GM18861 (cell line): ENCODE data around the gene POLN.

Source experiments
- ATAC-seq: cut with Tn5 transposase; IDR thresholded peaks from one replicate; pipeline ENCODE4 v1.9.1; 2021; ENCODE audit not compliant: unreplicated experiment

Gene POLN

DNA sequence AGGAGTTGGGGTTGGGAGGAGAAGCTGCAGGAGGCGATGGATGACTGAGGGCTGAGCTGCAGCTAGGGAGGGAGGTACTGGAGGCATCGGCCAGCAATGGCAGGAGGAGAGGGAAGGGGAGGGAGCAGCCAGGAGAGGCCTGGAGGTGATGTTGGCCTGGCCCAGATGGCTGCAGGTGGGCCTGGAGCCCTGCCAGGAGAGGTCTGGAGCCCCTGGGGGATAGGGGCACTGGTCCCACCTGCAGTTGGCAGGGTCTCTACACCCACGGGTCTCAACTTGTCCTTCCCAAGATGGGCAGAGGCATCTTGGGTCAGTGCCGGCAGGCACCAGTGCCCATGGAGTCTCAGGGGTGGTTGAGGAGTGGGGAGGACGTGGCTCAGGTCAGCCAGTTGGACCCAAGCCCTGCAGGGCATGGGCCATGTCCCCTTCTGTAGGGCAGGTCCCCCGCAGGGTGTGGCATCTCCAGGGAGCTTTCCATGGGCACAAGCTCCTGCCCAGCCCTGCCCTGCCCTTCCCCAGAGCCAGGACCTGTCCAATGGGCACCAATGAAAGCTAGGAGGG is 22.6 kb upstream of the POLN start:
- no peak for ATAC-seq

GRCh38 chr4:2263926-2264321 is 22.0 kb upstream of the POLN start:
- ATAC-seq, result no peak

- no peak for ATAC-seq
Measured at GRCh38 chr4:2262944-2263250, 21.0 kb upstream of the POLN start.

DNA sequence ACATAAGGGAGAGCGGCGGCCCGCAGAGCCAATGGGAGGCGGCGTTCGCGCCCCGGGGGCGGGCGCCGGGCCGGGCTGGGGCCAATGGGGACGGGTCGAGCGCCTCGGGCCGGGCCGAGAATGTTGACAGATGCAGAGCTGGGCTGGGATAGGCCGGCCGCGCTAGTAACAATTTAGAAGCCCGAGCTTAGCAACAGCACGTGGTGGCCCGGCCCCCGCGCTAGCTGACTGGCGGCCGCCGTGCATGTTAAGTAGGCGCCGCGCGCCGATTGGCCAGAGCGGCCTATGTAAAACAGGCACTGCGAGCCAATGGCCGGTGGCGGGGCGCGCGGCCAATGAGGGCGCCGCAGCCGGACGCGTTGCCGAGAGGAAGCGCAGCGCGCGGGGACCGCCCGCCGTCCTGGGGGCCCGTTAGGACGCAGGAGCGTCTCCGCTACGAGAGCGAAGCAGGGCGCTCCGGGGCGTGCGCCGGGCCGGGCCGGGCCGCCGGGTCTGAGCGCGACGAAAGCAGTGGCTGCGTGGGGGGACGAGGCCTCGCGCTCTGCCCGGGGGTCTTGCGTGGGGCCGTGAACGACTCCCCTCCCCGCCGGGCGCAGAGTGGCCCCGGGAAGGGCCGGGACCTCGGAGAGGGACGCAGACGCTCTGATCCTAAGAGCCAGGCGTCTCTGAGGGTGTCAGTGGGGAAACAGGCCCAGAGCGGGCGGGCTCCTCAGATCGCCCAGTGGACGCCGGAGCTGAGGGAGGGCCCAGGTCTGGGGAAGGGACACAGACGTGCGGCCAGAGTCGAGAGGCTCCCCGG is 20.4 kb upstream of the POLN start:
- peak; percentile 88 for ATAC-seq

DNA sequence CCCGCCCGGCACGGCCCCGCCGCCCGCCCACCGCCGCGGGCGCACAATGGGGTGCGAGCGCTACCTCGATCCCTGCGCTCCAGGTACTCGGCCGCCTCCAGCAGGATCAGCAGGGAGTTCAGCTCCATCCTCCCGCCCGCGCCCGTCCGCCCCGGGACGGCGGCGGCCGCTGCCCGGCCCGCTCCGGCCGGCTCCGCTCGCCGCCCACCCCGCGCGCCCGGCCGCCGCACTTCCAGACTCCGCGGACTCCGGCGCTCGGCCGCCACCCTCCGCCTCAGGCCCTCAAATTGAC is 19.9 kb upstream of the POLN start, which contains the start of gene MXD4:
MXD4 (minus strand) TSS at position 257 of the 292 bp plus-strand sequence; CDS start at position 128, 129 bp downstream.
- no peak for ATAC-seq

GRCh38 chr4:2261110-2261852 is 19.4 kb upstream of the POLN start:
- no peak for ATAC-seq

DNA sequence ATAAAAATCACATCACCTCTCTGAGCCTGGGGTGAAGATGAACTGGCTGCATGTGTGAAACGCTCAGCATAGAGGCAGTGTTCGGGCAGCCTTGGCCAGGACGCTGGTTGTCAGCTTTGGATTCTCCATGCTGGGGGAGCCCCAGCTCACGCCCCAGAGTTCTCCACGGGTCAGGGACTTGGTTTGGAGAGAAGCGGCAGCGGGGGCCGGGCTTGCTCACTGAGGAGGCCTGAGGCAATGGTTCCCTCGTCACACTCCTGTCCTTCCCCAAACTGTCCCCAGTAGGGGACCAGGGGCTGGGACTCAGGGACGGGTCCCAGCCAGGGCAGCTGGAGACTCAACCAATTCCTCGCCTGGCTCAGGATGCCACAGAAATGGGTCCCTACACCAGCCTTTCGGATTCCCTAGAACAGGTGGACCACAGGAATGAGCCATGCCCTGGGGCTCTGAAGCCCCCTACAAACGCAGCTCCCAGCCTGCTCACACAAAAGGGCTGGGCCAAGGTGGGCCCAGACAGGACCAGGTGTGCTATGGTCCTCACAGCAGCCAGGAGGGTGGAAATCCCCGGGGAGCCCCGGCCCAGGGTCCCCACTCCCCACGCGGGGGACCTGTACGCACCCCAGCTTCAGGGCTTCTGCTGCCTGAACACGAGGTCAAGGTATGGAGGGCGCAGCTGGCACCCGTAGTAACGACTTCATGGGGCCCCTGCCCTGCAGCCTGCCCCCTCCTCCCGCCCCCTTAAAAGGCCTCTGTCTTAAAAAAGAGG is 18.6 kb upstream of the POLN start:
- no peak for ATAC-seq

DNA sequence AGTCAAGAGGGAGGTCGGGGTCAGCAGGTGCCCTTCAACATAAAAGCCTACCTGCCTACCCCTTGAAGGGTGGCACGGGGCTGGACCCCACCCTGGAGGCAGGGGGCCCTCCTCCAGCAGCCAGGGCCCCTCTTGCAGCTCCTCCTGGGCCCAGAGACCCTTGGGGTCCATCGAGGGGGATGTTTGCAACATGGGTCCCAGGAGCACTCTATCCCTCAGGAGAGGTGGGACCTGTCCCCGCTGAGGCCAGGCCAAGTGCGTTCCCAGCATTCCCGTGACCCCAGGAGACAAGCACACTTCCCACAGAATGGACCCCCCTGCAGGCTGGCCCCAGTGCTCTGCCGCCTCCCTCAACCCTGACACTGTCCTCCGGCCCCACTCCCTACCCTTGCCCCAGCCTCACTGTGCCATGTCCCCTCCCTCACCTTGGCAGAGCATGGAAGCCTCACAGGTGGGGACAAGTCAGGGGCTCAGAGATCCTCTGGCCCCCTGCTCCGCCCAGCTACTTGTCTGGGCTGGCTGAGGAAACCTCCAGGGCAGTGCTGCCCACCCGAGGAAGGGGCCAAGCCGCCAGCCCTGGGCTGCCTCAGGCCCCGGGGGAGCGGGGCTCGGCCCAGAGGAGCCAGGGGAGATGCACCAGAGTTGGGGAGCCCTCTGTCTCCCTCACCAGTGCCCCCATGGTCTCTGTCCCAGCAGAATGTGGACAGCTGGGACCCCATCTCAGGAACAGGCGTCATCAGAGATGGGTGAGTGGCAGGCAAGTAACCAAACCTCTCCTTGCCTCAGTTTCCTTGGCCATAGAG is 17.8 kb upstream of the POLN start:
- no peak for ATAC-seq

GRCh38 chr4:2259036-2259540 is 17.2 kb upstream of the POLN start:
- no peak for ATAC-seq

DNA sequence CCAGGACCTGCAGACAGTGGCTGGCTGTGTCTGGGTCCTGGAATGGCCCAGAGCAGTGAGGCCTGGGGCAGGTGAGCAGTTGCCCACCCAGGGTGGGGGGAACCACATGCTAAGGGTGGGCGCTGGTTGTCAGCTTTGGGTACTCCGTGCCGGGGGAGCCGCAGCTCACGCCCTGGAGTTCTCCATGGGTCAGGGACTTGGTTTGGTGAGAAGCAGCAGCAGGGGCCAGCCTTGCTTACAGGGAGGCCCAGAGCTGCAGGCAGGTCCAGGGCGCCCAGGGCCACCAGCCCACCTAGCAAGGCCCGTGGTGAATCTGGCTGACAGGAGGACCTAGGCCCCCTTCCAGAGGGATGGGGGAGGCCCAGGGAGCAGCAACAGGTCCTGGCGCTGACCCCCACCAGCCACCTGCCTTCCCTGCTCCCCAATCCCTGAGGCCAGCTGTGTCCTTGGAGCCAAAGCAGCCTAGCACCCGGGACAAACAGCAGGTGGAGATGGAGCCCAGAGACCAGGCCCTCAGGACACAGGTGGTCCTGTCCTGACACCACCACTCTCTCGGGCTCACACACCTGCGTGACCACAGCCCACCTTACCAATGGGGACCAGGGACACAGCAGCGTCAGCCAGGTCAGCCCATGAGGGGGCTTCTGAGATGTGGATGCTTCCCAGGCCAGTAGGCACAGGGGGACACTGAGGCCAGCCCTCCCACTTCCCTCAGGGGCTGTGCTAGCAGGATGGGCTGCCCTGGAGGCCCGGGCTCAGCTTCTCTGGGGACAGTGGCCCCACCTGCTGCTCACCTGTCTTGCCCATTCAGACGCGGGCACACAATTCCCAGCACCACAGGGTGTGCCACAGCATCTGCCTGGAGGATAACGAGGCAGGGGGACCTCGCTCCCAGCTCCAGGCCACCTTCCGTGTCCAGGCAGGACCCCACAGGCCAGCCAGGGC is 16.4 kb upstream of the POLN start:
- ATAC-seq, result no peak

GRCh38 chr4:2257361-2258081 is 15.6 kb upstream of the POLN start:
- ATAC-seq, result no peak

DNA sequence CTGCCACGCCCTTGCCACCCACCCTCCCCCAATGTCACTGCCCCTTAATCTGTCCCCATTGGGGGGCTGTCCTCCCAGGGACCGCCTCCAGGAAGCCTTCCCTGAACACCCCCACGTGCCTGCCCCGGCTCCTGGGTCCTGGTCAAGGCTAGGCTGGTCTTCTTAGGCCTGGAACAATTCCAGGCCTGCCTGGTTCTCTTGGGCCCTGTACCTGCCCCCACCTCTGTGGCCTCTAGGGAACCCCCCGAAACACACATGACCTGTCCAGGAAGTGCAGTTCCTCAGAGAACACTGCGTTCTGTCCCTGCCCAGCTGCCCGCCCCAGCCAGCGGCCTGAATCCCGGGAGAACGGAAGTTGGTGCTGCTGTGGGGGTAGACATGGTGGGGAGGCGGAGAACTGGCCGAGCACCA is 14.9 kb upstream of the POLN start:
- no peak for ATAC-seq

DNA sequence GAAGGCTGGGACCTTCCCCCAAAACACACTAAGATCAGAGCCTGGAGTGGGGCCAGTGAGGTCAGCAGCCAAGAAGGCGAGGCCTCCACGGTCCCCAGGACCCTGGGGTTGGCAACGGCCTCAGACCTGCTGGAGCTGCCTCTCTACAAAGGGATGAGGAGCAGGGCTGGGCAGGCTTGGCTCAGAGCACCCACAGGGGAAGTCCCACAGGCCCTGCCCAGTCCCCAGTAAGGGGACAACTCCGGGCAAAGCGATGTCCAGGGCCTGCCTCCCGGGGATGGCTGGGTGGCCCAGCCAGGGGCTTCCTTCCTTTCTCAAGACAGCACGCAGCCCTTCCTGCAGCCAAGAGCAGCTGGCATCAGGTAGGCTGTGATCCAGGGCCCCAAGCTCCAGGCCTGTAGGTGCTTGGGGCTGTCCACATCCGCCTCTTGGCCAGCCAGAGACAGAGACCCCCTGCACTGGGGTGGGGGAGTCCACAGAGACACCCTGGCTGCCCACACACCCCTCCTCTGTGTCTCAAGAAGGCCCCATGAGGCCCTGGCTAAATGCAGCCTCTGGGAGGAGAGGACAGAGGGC is 14.3 kb upstream of the POLN start:
- no peak for ATAC-seq

- no peak for ATAC-seq
Measured at GRCh38 chr4:2255501-2256155, 13.7 kb upstream of the POLN start.

DNA sequence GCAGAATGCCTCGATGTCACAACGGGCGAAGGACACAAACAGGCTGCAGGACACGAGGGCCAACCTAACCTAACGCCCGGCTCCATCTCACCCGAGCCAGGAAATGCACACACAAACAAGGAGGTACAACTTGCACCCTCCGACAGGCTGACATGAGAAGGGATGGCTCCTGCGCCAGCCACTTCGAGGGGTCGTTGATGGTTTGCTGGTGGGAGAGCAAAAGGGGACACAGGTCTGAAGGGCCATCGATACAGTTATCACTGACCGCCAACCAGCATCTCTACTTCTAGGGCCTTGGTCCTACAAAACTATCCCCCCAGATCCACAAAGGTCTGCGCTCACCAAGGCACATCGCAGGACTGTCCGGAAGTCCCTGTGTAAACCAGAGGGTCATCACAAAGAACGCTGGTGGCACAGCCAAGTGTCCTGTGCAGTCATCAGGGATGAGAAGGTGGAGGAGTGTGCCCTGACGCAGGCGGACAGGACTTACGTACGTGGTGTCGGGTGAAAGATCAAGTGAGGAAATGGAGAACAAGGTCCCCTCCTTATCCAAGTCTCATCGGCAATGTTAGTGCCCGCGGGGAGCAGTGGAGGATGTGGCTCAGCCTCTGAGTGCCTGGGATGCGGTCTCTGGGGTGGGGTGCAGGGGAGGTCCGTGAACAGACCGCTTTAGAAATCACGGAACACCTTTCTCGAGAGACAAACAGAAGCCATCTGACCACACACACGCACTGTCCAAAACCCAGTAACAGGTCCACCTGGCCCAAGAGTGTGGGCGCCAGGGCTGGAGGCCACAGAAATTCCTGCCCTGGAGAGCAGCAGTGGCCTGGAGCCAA is 13.0 kb upstream of the POLN start:
- ATAC-seq, result no peak

DNA sequence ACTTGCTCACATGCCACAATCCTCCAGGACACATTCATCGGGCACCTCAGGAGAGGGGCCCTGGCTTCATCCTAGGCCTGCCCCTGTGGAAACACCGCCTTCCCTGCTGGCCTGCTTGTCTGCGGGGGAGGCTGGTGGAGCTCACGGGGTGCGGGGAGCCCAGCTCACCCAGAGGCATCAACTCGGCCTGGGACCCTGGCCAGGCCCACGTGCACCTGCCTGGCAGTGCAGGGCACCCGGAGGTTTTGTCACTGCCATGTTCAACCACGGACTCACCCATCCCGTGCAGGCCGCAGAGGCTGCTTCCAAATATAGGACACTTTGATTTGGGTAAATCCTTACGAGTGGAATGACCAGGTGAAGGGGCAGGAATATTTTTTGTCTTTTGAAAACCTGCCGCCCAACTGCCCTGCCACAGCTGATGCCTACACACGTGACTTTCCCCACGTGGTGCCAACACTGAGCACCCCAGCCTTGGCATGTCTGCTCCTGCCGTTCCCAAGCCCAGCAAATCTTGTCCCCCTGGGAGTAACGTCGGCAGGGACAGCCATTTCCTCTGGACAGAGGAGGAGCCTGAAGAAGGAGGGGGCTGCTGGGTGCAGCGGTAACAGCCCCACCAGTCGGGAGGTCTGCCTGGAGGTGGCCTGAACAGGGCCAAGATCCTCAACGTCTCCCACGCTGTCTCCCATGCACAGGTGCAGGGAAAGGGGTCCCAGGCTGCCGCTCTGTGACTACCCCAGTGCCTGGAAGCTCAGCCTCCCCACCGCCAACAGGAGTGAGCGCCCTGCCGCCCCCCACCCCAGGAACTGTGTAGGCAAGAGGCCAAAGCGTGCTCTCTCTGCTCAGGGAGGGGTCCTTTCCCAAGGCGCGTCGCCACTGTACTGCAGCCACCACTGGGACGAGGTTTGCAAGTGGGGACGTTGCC is 11.5 kb upstream of the POLN start:
- no peak for ATAC-seq
